IPS-18c (cell line): ENCODE data around the gene FOSL2.
"Not testable (repeated sequence)": the region's sequence is repeated elsewhere in the genome, so short reads cannot be mapped to it uniquely, and the experiment has no call there.

ENCODE experiments used
- H3K4me3 ChIP-seq: 2 replicates; pipeline ENCODE4 v1.7.0; 2013; ENCODE audit warnings: low read depth, mild to moderate bottlenecking, low read length, moderate library complexity; ENCODE audit not compliant: insufficient read depth
- H3K9me3 ChIP-seq: one replicate; pipeline ENCODE4 v1.6.1; 2013; ENCODE audit warnings: mild to moderate bottlenecking, low read length, moderate library complexity; ENCODE audit not compliant: control insufficient read depth, insufficient read depth

The FOSL2 gene

DNA sequence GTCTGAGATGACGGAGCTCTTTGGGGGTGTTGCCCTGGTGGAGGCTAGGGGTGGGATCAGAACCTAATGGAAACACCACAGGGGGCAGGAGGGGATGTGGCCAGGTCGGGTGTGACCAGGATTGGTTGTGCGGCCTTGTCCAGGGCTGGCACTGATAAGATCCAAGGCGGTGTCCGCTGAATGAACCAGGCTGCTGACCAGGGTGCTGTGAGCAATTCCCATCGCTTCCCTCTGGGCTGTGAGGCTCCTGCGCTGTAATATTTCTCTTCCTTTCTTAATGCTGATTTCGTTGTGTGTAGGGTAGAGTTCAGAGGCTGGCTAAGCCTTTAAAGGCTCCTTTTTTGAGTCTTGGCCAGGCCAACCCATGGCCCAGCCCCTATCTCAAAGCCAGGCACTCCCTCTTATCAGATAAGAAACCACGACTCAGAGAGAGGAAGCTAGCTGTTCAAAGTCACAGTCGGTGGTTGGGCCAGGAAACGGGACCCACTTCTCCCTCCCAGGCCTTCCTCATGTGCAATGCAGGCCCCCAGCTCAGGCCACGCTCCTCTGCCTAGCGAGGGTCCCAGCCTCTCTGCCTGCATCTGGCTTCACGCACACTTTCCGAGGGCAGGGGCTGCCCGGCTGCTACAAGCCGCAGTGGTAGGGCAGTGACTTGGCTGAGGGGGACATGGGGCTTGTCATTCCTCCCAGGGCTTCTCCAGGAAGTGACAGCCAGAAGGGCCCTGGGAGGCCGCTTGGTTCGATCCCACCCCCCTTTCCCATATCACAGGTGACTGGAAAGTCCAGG, 26.0 kb upstream of the FOSL2 start:
- Histone ChIP-seq H3K9me3 (no peaks in the 10 kb centered on the region), H3K4me3 (no peak overlapping the region)

DNA sequence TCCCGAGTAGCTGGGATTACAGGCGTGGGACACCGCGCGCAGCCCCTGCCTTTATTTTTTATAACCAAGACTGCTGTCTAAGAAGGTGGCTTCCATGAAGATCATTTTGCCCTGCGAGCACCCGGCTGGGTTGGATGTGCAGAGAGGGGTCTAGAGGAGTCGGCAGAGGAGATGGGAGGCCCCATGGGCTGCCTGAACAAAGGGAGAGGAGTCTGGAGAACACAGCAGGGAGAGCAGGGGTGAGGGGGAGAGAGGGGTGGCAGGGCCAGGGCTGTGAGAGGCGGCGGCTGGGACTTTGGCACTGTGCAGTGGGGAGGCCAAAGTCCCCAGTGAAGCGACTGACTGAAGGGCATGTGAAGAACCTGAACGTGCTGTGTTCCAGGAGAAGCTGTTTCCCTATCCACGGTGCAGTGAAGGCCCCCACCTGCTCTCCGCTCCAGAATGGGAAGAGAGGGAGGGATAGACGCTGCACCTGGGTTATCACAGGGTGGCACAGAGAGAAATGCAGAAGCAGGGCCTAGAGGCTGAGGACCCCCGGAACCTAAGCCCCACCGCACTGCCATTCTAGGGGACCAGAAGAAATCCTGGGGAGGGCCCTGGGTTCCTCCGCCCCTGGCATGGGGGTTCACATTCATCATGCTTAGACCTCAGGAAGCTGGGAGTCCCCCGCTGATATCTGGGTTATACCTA, 24.8 kb upstream of the FOSL2 start:
- H3K9me3 ChIP-seq: no peaks in the 10 kb centered on the region
- H3K4me3 ChIP-seq: no peak overlapping the region

DNA sequence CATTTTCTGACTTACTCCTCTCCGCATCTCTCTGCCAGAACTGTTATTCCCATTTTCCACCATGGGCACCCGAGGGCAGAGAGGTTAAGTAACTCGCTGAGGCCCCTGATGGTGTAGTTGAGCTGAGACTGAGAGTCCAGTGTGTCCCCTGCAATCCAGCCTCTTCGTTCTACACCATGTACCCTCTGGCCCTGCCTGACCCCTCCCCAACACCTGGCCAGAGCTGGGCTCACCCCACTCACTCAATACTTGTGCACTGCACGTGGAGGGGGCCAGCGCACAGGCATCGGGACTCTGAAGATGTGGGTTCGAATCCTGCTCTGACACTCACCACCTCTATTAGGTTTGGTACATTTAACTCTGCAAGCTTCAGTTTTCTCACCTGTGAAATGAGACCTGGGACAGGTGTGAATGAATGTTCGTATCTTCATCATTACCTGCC, 24.3 kb upstream of the FOSL2 start:
- Histone ChIP-seq H3K4me3 (no peak overlapping the region), H3K9me3 (no peaks in the 10 kb centered on the region)

DNA sequence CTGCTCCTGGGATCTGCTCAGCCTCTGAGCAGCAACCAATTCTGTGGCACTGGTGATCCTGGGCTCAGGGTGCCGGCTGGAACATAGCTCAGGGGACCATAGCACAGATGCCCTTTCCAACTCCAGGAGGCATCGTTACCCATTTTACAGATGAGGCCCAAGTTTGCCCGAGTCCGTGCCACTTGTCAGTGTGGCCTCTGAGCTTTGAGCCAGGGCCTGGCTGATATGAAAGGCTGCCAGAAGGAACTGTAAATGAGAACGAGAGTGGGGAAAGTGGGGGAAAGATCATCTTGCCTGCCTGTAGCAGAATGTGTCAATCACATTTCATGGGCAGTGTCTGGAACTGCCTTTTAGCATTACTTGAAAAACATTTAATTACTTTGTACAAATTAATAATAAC, 23.3 kb upstream of the FOSL2 start:
- H3K4me3 ChIP-seq: no peak overlapping the region
- no peaks in the 10 kb centered on the region for H3K9me3 ChIP-seq

DNA sequence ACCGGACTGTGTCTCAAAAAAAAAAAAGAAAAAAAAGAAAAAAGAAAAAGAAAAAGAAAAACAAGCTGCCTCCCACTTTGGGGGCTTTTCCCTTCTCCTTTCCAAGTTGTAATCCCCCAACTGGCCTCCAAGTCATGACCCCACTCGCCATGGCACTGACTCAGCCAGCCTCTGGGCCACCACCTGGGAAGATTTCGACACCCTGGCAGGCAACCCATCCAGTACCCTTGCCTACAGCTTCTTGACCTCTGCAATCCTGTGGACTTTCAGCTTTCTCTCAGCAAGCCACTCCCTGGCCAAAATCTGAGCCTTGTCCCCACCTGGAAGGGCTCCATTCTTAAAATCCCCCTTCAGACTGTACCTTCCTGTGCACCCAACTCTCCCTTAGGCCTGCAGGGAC, 22.3 kb upstream of the FOSL2 start:
- Histone ChIP-seq H3K4me3 (no peak overlapping the region), H3K9me3 (no peaks in the 10 kb centered on the region)

DNA sequence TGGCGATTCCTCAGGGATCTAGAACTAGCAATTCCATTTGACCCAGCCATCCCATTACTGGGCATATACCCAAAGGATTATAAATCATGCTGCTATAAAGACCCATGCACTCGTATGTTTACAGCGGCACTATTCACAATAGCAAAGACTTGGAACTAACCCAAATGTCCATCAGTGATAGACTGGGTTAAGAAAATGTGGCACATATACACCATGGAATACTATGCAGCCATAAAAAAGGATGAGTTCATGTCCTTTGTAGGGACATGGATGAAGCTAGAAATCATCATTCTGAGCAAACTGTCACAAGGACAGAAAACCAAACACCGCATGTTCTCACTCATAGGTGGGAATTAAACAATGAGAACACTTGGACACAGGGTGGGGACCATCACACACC, 20.9 kb upstream of the FOSL2 start:
- H3K4me3 ChIP-seq, H3K9me3 ChIP-seq: not testable (repeated sequence)

DNA sequence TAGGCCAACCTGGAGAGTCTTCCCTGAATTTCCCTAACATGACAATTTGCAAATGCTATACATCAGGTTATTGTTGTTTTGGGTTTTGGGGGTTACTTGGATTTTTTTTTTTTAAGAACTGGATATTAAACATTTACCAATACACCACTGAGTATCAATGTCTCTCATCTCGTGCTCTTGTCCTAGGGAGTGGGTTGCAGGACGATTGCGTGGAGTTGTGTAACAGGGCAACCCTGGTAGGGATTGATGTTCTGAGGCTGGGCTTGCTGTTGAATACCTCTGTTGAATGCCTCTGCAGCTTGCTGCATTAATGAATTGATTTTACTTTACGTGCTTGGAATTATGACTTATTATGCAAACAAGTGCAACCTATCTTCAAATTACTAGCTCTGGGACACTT, 18.8 kb upstream of the FOSL2 start:
- Histone ChIP-seq H3K4me3 (no peak overlapping the region), H3K9me3 (no peaks in the 10 kb centered on the region)

DNA sequence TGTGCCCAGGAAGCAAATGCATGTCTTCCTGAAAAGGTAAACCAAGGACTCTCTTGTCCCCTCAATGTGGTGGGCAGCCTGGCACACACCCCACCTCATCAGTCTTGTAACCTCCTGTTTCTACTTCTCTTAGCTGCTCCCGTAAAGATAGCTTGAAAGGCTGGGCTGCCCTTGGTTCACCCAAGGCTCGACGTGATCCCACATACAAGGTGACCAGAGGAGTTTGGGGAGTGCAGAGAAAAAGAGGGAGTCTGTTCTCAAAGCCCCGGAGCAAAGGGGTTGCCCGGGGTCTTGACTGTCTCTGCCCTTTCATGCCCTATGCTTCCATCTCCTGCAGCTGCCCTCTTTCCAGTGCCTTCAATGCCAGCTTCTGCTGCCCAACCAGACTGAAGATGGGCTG, 18.3 kb upstream of the FOSL2 start:
- Histone ChIP-seq H3K9me3 (no peaks in the 10 kb centered on the region), H3K4me3 (no peak overlapping the region)

DNA sequence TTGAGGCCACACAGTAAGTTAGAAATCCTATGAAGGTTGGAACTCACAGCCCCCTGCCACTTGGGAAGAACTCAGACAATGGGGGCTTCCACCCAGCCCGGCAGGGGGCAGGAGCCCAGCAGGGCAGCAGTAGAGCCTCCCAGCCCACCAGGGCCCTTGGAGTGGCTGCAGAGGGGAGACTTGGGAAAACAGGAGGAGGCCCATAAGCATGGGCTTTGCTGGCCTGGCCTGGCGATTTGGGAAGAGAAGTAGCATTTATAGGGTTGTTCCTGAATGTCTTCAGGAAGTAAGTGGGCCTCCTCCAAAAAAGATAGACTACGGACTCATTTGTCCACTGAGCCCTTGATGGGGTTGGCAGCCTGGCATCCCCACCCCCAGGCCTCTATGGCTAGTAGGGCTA, 17.4 kb upstream of the FOSL2 start:
- no peak overlapping the region for H3K4me3 ChIP-seq
- H3K9me3 ChIP-seq: no peaks in the 10 kb centered on the region

DNA sequence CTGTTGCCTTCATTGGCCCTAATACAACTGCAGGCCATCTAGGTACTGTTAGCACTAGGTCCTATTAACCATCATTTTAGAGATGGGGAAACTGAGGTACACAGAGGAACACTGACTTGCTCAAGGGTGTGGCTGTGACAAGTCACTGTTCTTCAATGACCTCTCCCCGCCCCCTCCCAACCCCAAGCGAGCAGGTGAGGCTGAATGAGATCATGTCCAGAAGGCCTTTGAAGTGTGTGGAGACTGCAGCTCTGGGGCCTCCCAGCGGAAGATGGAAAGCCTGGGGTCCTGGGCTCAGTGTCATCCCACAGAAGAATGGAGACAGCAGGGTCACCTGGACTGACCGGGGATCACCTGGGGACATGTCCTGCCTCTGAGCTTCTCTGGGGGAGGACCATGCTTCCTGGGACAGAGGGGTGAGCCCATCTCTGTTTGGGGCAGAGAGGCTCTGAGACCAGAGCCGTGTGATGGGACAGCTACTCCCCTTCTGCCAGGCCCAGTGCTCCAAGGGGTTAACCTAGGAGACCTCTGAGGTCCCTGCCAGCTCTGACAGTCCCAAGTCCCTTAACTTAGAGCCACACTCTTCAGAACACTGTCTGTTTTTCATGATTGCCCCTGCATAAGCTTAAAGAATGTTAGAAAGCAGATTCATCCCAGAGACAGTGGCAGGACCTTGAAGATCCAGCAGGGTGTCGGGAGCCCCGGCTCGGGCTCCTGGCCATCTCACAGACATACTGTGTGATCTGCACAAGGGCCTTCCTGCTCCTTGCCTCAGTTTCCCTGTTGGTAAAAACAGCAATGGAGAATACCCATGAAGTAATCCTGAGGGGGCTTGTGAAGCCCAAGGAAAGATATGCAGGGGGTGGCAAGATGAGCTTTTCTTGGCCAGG, 16.7 kb upstream of the FOSL2 start:
- Histone ChIP-seq H3K9me3 (no peaks in the 10 kb centered on the region), H3K4me3 (no peak overlapping the region)

DNA sequence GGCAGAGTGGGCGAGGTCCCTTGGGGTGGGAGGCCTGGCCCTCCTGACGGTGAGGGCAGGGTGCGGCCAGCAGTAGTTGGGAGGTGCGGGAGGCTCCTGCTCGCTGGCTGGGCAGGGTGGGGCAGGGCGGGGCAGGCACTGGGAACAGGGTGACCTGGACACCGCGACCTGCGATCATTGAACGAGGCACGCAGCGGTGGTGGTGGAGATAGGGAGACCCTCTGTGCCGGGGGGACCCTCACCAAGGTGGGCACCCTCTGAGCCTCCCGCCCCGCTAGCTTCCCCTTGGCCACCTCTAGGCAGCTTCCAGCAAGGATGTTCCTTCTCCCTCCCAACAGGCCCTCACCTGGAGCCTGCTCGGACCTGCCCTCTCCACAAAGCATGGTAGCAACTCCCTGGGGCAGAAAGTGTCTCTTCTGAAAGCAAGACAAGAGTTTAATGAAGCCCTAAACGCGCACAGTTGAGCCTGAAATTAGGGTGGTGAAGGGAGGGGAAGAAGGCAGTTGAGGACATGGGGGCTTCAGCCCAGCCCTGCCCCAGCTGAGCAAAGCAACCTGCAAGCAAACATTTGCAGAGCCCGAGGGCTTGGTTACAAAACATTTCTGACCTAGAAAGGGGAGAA, 15.4 kb upstream of the FOSL2 start:
- H3K9me3 ChIP-seq: no peaks in the 10 kb centered on the region

DNA sequence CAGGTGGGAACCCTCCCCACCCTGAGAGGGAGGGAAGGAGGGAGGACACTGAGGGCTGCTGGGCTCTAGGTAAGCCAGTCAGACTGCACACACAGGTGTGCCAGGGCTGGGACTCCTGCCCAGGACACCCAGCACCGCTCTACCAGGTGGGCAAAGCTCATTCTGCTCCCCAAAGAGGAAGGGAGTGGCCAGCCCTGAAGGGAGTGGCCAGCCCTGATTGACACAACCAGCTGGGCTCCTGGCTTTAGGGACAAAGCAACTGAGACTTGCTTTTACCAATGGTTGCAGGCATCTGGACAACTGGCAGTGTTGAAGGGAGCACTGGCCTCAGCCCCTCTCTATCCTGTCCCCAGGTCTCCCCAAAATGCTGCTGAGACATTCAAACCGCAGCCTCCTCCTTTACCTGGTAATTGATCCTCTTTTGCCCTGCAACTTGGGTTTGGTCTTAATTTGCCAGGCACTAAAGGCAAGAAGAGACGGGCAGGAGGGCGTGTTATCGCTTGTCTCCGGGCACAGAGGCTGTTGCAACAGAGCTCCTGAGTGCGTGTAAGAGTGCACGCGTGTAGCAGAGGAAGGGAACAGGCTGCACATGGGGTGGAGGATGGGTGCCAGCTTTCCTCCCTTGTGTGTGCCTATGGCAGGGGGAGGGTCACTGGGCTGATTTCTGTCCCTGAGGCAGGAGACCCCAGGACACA, 14.5 kb upstream of the FOSL2 start:
- Histone ChIP-seq H3K4me3 (no peak overlapping the region), H3K9me3 (no peaks in the 10 kb centered on the region)

More for the DNA sequence above, 15.4 kb upstream of the FOSL2 start:
- no peak overlapping the region for H3K4me3 ChIP-seq

DNA sequence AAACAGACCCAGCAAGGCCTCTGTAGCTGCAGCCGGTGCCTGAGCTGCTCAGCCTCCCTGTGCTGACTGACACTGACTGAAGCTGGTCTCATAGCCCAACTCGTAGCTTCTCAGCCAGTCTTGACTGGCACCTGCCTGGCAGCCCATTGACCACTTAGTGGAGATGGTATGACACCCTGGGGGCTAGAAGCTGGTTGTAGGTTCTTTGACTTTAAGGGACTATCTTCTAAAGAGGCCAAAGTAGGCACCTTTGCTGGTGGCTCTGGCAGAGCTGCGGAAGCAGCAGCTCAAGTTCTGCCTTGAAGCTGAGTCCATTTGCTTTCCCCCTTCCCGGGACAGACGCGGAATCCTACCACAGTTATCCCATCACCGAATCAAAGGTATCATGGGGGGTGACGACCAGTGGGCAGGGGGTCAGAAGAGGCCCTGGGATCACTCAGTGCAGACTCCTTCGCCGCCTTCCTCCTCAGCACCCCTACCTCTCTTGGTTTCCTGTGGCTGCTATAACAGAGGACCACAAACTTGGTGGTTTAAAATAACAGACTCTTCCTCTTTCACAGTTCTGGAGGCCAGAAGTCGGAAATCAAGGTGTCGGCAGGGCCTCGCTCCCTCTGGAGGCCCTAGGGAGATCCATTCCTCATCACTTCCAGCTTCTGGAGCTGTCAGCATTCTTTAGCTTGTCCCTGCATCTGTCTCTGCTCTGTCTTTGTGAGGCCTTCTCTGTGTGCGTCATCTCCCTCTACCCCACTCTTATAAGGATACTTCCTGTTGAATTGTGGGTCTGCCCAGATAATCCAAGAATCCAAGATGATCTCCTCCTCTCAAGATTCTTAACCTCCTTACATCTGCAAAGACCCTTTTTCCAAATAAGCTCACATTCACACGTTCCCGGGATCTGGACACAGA, 13.7 kb upstream of the FOSL2 start:
- Histone ChIP-seq H3K4me3 (no peak overlapping the region), H3K9me3 (no peaks in the 10 kb centered on the region)

DNA sequence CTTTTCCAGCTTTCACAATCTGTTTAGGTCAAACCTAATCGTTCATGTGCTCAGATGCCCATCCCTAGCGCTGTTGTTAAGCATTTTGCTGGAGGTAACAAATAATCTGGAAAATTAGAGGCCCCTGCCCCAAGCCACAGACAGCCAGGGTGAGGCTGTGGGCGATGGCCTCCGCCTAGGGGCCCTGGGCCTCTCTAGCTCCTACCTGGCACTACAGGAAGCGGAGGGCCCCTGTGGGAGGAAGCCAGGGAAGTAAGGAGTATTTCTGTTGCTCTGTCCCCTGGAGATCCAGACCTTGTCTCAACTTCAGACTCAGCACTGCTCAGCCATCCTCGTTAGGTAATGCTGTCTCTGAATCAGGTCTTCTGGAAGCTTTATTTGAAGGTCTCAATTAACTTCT, 12.4 kb upstream of the FOSL2 start:
- H3K4me3 ChIP-seq: no peak overlapping the region

DNA sequence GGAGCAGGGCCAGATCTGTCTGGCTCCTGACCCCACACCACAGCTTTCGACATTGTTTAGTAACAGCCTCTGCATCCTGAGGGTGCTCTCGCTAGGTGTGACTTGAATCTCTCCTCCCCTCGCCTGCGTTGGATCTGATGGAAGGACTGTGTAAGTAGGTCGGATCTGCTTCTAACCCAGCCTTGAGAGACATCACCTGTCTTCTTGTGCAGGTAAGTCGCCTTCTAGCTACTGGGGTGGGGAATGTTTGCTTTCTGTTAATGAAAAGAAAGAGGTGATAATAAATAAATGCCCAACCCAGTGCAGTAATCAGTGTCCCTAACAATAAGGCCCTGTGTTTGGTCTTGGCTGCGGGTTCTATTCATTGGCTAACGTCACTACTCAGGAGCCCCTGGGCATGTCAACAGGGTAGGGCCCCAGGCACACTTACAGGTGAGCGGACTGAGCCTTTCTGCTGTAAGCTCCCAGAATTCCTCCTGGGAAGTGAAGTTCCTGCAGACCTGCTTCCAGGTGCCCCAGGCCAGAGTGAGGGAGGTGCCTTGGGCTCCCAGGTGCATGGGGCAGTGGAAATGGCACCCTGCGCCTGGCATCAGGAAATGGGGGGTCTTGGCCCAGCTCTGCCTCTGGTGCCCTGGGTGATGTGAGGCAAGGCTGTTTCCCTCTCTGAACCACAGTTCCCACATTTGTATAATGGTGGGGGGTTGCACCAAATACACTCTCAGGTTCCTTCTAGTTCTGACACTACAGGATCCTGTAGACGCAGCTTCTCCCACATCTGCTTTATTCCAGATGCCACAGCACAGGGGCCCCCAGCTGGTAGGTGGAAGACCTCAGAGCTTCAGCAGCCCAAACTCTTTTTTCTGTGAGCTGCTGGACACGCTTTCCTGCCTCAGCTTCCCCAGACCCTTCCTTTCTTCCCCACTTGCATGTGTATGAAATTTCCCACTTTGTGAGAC, 11.2 kb upstream of the FOSL2 start:
- Histone ChIP-seq H3K4me3 (no peak overlapping the region), H3K9me3 (no peaks in the 10 kb centered on the region)

More for the DNA sequence above, 12.4 kb upstream of the FOSL2 start:
- H3K9me3 ChIP-seq: no peaks in the 10 kb centered on the region
